ENCODE data around the gene CSNK2A3.
A peak's percentile ranks its signal among the peaks of the same experiment; 100 is the strongest.

Gene CSNK2A3

GRCh38 chr11:11316651-11317230 is 36.3 kb downstream of the CSNK2A3 start:
- H3K27me3 ChIP-seq (ENCODE audit: control insufficient read depth in 3 of 3, insufficient read depth in 3 of 3, low read depth in 1 of 3, low read length in 3 of 3): no peaks in the 10 kb centered on the region

DNA sequence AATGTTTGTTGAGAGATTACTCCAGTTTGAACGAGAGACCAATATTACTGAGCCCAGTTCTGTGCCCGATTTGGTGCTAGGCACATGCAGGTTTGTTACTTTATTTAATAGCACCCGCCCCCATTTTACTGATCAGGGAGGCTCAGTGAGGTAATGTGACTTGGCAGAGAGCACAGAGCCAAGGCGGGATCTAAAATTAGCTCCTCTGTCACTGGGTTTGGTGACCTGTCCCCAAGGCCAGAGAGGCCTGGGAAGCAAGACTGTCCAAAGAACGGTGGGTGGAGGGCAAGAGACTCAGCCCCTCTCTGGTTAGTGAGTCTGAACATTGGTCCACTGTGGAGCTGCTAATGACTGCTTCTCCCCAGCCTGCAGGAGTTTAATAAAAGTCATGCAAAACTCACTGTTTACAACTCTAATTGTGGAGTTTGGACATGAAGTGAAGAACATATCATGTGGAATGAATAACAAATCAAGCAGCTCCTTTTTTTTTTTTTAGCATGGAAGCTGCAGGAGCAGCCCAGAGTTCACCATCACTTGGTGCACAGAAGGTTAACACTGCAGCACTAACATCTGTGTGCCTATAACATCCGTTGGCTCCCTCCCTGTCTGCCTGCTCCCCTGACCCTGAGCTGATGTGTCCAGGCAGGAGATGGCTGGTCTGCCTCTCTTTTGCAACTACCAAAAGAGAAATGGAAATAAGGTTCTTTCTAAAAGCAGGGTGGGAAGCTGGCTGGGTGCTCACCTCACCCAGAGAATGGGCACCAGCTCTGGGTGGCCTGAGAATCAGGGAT is 39.0 kb downstream of the CSNK2A3 start:
- Histone ChIP-seq H3K23ac (ENCODE audit: low read depth, low read length, poor library complexity) (no peak overlapping the region), H3K4ac (ENCODE audit: low read length) (no peak overlapping the region), H3K9ac (ENCODE audit: low read depth, low read length, poor library complexity) (no peak overlapping the region), H3K4me2 (ENCODE audit: insufficient read depth, low read length, poor library complexity, severe bottlenecking) (no peak overlapping the region), H3K36me3 (replicated peaks in 1 of 2; ENCODE audit: control insufficient read depth in 2 of 2, insufficient read depth in 2 of 2, low read length in 2 of 2) (no peaks in the 10 kb centered on the region), H2AK5ac (ENCODE audit: low read depth, low read length) (no peak overlapping the region), H3K79me1 (ENCODE audit: low read depth, low read length) (no peaks in the 10 kb centered on the region), H2BK12ac (ENCODE audit: low read length) (no peak overlapping the region), H2BK15ac (ENCODE audit: low read length) (no peak overlapping the region), H4K8ac (ENCODE audit: low read depth, low read length) (no peak overlapping the region), H3K9me3 (replicated peaks in 1 of 2; ENCODE audit: control insufficient read depth in 2 of 2, insufficient read depth in 1 of 2, low read depth in 1 of 2, low read length in 2 of 2) (no peaks in the 10 kb centered on the region), H2BK120ac (ENCODE audit: low read depth, low read length) (peak overlapping the region; percentile 12), H3K14ac (ENCODE audit: low read length) (no peak overlapping the region), H3K18ac (ENCODE audit: low read length) (no peak overlapping the region), H3K27ac (replicated peaks; ENCODE audit: low read length) (no peak overlapping the region), H3K27me3 (ENCODE audit: control insufficient read depth in 3 of 3, insufficient read depth in 3 of 3, low read depth in 1 of 3, low read length in 3 of 3) (no peaks in the 10 kb centered on the region), H4K91ac (ENCODE audit: low read depth, low read length, poor library complexity) (peak overlapping the region; percentile 22), H3K4me1 (ENCODE audit: control insufficient read depth in 2 of 2, insufficient read depth in 1 of 2, low read depth in 1 of 2, low read length in 2 of 2) (no peaks in the 10 kb centered on the region), H2AFZ (ENCODE audit: low read length) (no peak overlapping the region), H3K4me3 (ENCODE audit: low read length in 2 of 2) (no peak overlapping the region), H2BK5ac (ENCODE audit: low read length) (no peak overlapping the region)
- DNase-seq (ENCODE audit: low spot score): no peak
- WGBS, 2 donors (ENCODE audit: extremely low coverage in 2 of 2, insufficient read length in 2 of 2, insufficient replicate concordance in 1 of 2): no CpG with 5 or more reads among the region's 6 CpGs

More at GRCh38 chr11:11316651-11317230, 36.3 kb downstream of the CSNK2A3 start:
- Histone ChIP-seq H3K9me3 (replicated peaks in 1 of 2; ENCODE audit: control insufficient read depth in 2 of 2, insufficient read depth in 1 of 2, low read depth in 1 of 2, low read length in 2 of 2) (no peaks in the 10 kb centered on the region), H3K27ac (replicated peaks; ENCODE audit: low read length) (no peak overlapping the region), H4K8ac (ENCODE audit: low read depth, low read length) (no peak overlapping the region), H2BK12ac (ENCODE audit: low read length) (no peak overlapping the region), H3K4me3 (ENCODE audit: low read length in 2 of 2) (no peak overlapping the region), H3K9ac (ENCODE audit: low read depth, low read length, poor library complexity) (no peak overlapping the region), H3K14ac (ENCODE audit: low read length) (no peak overlapping the region), H3K4me1 (ENCODE audit: control insufficient read depth in 2 of 2, insufficient read depth in 1 of 2, low read depth in 1 of 2, low read length in 2 of 2) (peaks cover 0 to 5% of the 10 kb centered on the region in 2 donors), H4K91ac (ENCODE audit: low read depth, low read length, poor library complexity) (no peak overlapping the region), H3K4ac (ENCODE audit: low read length) (no peak overlapping the region), H3K18ac (ENCODE audit: low read length) (no peak overlapping the region), H2BK15ac (ENCODE audit: low read length) (no peak overlapping the region), H3K79me1 (ENCODE audit: low read depth, low read length) (no peaks in the 10 kb centered on the region), H2BK5ac (ENCODE audit: low read length) (no peak overlapping the region), H2BK120ac (ENCODE audit: low read depth, low read length) (no peak overlapping the region), H3K36me3 (replicated peaks in 1 of 2; ENCODE audit: control insufficient read depth in 2 of 2, insufficient read depth in 2 of 2, low read length in 2 of 2) (no peaks in the 10 kb centered on the region), H2AFZ (ENCODE audit: low read length) (no peak overlapping the region), H3K4me2 (ENCODE audit: insufficient read depth, low read length, poor library complexity, severe bottlenecking) (no peak overlapping the region), H3K23ac (ENCODE audit: low read depth, low read length, poor library complexity) (no peak overlapping the region), H2AK5ac (ENCODE audit: low read depth, low read length) (no peak overlapping the region)
- DNase-seq (ENCODE audit: low spot score): no peak
- no CpG with 5 or more reads among the region's 3 CpGs for WGBS, 2 donors (ENCODE audit: extremely low coverage in 2 of 2, insufficient read length in 2 of 2, insufficient replicate concordance in 1 of 2)

DNA sequence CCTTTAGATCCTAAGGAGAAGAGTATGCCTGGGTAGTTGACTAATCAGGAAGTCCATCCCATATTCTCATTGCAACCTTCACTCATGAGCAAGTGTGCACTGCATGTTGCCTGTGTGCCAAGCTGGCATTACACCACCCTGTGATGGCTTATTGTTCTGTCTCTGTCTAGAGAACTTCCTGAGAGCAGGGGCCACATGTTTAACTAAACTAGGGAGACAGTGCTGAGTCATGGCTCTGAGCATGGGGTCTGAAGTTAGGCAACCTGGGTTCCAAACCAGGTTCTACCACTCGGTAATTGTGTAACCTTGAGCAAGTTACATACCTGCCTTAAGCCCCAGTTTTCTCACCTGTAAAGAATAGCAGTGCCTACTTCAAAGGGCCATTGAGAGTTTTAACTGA is 39.6 kb downstream of the CSNK2A3 start:
- no peak overlapping the region for H2AFZ ChIP-seq (ENCODE audit: low read length)
- H3K4me1 ChIP-seq (ENCODE audit: control insufficient read depth in 2 of 2, insufficient read depth in 1 of 2, low read depth in 1 of 2, low read length in 2 of 2): no peaks in the 10 kb centered on the region
- no peak overlapping the region for H3K23ac ChIP-seq (ENCODE audit: low read depth, low read length, poor library complexity)
- no peaks in the 10 kb centered on the region for H3K36me3 ChIP-seq (replicated peaks in 1 of 2; ENCODE audit: control insufficient read depth in 2 of 2, insufficient read depth in 2 of 2, low read length in 2 of 2)
- H3K79me1 ChIP-seq (ENCODE audit: low read depth, low read length): no peaks in the 10 kb centered on the region
- no peaks in the 10 kb centered on the region for H3K9me3 ChIP-seq (replicated peaks in 1 of 2; ENCODE audit: control insufficient read depth in 2 of 2, insufficient read depth in 1 of 2, low read depth in 1 of 2, low read length in 2 of 2)
- H3K9ac ChIP-seq (ENCODE audit: low read depth, low read length, poor library complexity): no peak overlapping the region
- no peak overlapping the region for H3K4me2 ChIP-seq (ENCODE audit: insufficient read depth, low read length, poor library complexity, severe bottlenecking)
- H3K4ac ChIP-seq (ENCODE audit: low read length): no peak overlapping the region
- no peak overlapping the region for H4K8ac ChIP-seq (ENCODE audit: low read depth, low read length)
- DNase-seq (ENCODE audit: low spot score): no peak
- no peak overlapping the region for H2BK120ac ChIP-seq (ENCODE audit: low read depth, low read length)
- no peaks in the 10 kb centered on the region for H3K27me3 ChIP-seq (ENCODE audit: control insufficient read depth in 3 of 3, insufficient read depth in 3 of 3, low read depth in 1 of 3, low read length in 3 of 3)
- no peak overlapping the region for H2BK5ac ChIP-seq (ENCODE audit: low read length)
- H3K27ac ChIP-seq (replicated peaks; ENCODE audit: low read length): no peak overlapping the region
- no peak overlapping the region for H3K4me3 ChIP-seq (ENCODE audit: low read length in 2 of 2)
- H3K18ac ChIP-seq (ENCODE audit: low read length): no peak overlapping the region
- no peak overlapping the region for H3K14ac ChIP-seq (ENCODE audit: low read length)
- H2BK12ac ChIP-seq (ENCODE audit: low read length): no peak overlapping the region
- no peak overlapping the region for H2BK15ac ChIP-seq (ENCODE audit: low read length)
- H4K91ac ChIP-seq (ENCODE audit: low read depth, low read length, poor library complexity): no peak overlapping the region
- no CpG with 5 or more reads among the region's 1 CpG for WGBS, 2 donors (ENCODE audit: extremely low coverage in 2 of 2, insufficient read length in 2 of 2, insufficient replicate concordance in 1 of 2)
- H2AK5ac ChIP-seq (ENCODE audit: low read depth, low read length): no peak overlapping the region

- Histone ChIP-seq H2BK12ac (ENCODE audit: low read length) (no peak overlapping the region), H2BK120ac (ENCODE audit: low read depth, low read length) (no peak overlapping the region), H2AK5ac (ENCODE audit: low read depth, low read length) (no peak overlapping the region), H3K4me1 (ENCODE audit: control insufficient read depth in 2 of 2, insufficient read depth in 1 of 2, low read depth in 1 of 2, low read length in 2 of 2) (no peaks in the 10 kb centered on the region), H4K91ac (ENCODE audit: low read depth, low read length, poor library complexity) (no peak overlapping the region), H2BK5ac (ENCODE audit: low read length) (no peak overlapping the region), H3K4me3 (ENCODE audit: low read length in 2 of 2) (no peak overlapping the region), H2AFZ (ENCODE audit: low read length) (no peak overlapping the region), H3K9ac (ENCODE audit: low read depth, low read length, poor library complexity) (no peak overlapping the region), H3K79me1 (ENCODE audit: low read depth, low read length) (no peaks in the 10 kb centered on the region), H4K8ac (ENCODE audit: low read depth, low read length) (no peak overlapping the region), H3K36me3 (replicated peaks in 1 of 2; ENCODE audit: control insufficient read depth in 2 of 2, insufficient read depth in 2 of 2, low read length in 2 of 2) (no peaks in the 10 kb centered on the region), H3K18ac (ENCODE audit: low read length) (no peak overlapping the region), H3K9me3 (replicated peaks in 1 of 2; ENCODE audit: control insufficient read depth in 2 of 2, insufficient read depth in 1 of 2, low read depth in 1 of 2, low read length in 2 of 2) (no peaks in the 10 kb centered on the region), H3K4me2 (ENCODE audit: insufficient read depth, low read length, poor library complexity, severe bottlenecking) (no peak overlapping the region), H3K14ac (ENCODE audit: low read length) (no peak overlapping the region), H3K23ac (ENCODE audit: low read depth, low read length, poor library complexity) (no peak overlapping the region), H3K27ac (replicated peaks; ENCODE audit: low read length) (no peak overlapping the region), H2BK15ac (ENCODE audit: low read length) (no peak overlapping the region), H3K27me3 (ENCODE audit: control insufficient read depth in 3 of 3, insufficient read depth in 3 of 3, low read depth in 1 of 3, low read length in 3 of 3) (no peaks in the 10 kb centered on the region), H3K4ac (ENCODE audit: low read length) (no peak overlapping the region)
- WGBS, 2 donors (ENCODE audit: extremely low coverage in 2 of 2, insufficient read length in 2 of 2, insufficient replicate concordance in 1 of 2): no CpG with 5 or more reads among the region's 1 CpG
- no peak for DNase-seq (ENCODE audit: low spot score)
These were observed 40.3 kb downstream of the CSNK2A3 start for GRCh38 chr11:11312738-11313137.

Measured in neuronal stem cell (in vitro differentiated cells).